Fibroblast of lung (primary cell): ENCODE data around the gene GSG1L. TPM values are rescaled to one million over a fixed set of nuclear protein-coding genes. Genes with fewer than 3 reads are reported as not detected.

Source experiments
- DNase-seq, 2 donors: peaks; one replicate each; pipeline versions ENCODE4 v3.0.0 to v3.0.0-alpha.2; 2010; ENCODE audit warnings: low read depth in 2 of 2
- H2AFZ ChIP-seq: 2 replicates; pipeline ENCODE4 v1.5.1; 2012; ENCODE audit warnings: low read length, control low read depth, inconsistent platforms
- H3K27ac ChIP-seq: 2 replicates; pipeline ENCODE4 v1.5.1; 2011; ENCODE audit warnings: low read length, control low read depth; ENCODE audit not compliant: insufficient read depth
- H3K27me3 ChIP-seq: 2 replicates; pipeline ENCODE4 v1.5.1; 2011; ENCODE audit warnings: mild to moderate bottlenecking, low read length; ENCODE audit not compliant: control insufficient read depth, insufficient read depth
- H3K36me3 ChIP-seq: 2 replicates; pipeline ENCODE4 v1.5.1; 2011; ENCODE audit warnings: low read length; ENCODE audit not compliant: control insufficient read depth, insufficient read depth
- H3K4me1 ChIP-seq: 2 replicates; pipeline ENCODE4 v1.5.1; 2011; ENCODE audit warnings: low read length; ENCODE audit not compliant: control insufficient read depth, insufficient read depth; ENCODE audit errors: extremely low read depth
- H3K4me2 ChIP-seq: 2 replicates; pipeline ENCODE4 v1.5.1; 2011; ENCODE audit warnings: low read length, control low read depth; ENCODE audit not compliant: insufficient read depth; ENCODE audit errors: extremely low read depth
- H3K4me3 ChIP-seq, 4 experiments: fragments of 200-600 bp in 1 of 4; sonication (generic) in 1 of 4; replicated peaks in 1 of 4; 2 replicates each; pipeline ENCODE4 v1.5.1; 2011 to 2016; ENCODE audit warnings: low read length in 4 of 4, low read depth in 3 of 4, mild to moderate bottlenecking in 3 of 4, control low read depth in 2 of 4, inconsistent platforms in 1 of 4, mixed read lengths in 1 of 4; ENCODE audit not compliant: insufficient read depth in 1 of 4; ENCODE audit errors: control extremely low read depth in 1 of 4
- H3K79me2 ChIP-seq: 2 replicates; pipeline ENCODE4 v1.5.1; 2012; ENCODE audit warnings: mild to moderate bottlenecking, low read length, inconsistent platforms; ENCODE audit not compliant: control insufficient read depth, insufficient read depth
- H3K9ac ChIP-seq: 2 replicates; pipeline ENCODE4 v1.5.1; 2011; ENCODE audit warnings: mild to moderate bottlenecking, low read length, control low read depth; ENCODE audit not compliant: insufficient read depth
- H3K9me3 ChIP-seq: 2 replicates; pipeline ENCODE4 v1.5.1; 2012; ENCODE audit warnings: low read depth, low read length; ENCODE audit not compliant: control insufficient read depth, insufficient read depth
- H4K20me1 ChIP-seq: 2 replicates; pipeline ENCODE4 v1.5.1; 2011; ENCODE audit warnings: low read length; ENCODE audit not compliant: control insufficient read depth, insufficient read depth; ENCODE audit errors: extremely low read depth
- CTCF ChIP-seq, 2 donors: IDR thresholded peaks in 1 of 2; conservative IDR thresholded peaks in 1 of 2; 1 replicate in 1 of 2; 2 replicates in 1 of 2; pipeline ENCODE4 v1.5.1; 2011 to 2012; ENCODE audit warnings: low read length in 2 of 2, control low read depth in 1 of 2, inconsistent platforms in 1 of 2, low read depth in 1 of 2, mild to moderate bottlenecking in 1 of 2
- EZH2 ChIP-seq: IDR thresholded peaks from 2 replicates; pipeline ENCODE4 v1.5.1; 2012; ENCODE audit warnings: low read length, control low read depth, mild to moderate bottlenecking; ENCODE audit errors: missing control alignments
- polyA plus RNA-seq, 2 donors: library from polyadenylated mRNA; depleted of rRNA in 1 of 2; stranded (reverse) in 1 of 2; unstranded in 1 of 2; fragments of >200 nt; gene quantifications; 2 replicates each; pipeline ENCODE4 v1.2.1, GENCODE V29; 2011 to 2012; ENCODE audit warnings: missing spikeins in 1 of 2
- total RNA-seq: library from RNA; depleted of rRNA; stranded (reverse); fragments of >200 nt; gene quantifications from 2 replicates; pipeline ENCODE4 v1.2.1, GENCODE V29; 2014

GSG1L gene
- total and polyA plus RNA-seq, 2 donors (not counting 1 experiment from before 2014, with no cell fraction given), result not detected

- Histone ChIP-seq H4K20me1 (no peaks in the 10 kb centered on the region), H3K27me3 (peaks cover 9% of the 10 kb centered on the region), H3K4me2 (no peak overlapping the region), H3K9me3 (no peaks in the 10 kb centered on the region), H3K36me3 (no peaks in the 10 kb centered on the region), H2AFZ (no peak overlapping the region), H3K79me2 (no peaks in the 10 kb centered on the region), H3K4me1 (no peaks in the 10 kb centered on the region), H3K27ac (no peak overlapping the region), H3K4me3 (no peak overlapping the region), H3K9ac (no peak overlapping the region)
- TF ChIP-seq EZH2 (no peak), CTCF (conservative IDR thresholded peaks at IDR 0.05 in 1 of 2, IDR thresholded peaks at IDR 0.05 in 1 of 2; ENCODE audit: low read depth in 1 of 2, low read length in 2 of 2) (no peak)
- no peak for DNase-seq
Measured at GRCh38 chr16:27822996-27823395, 240.5 kb downstream of the GSG1L start.

GRCh38 chr16:27822529-27822928 lies 241.0 kb downstream of the GSG1L start:
- H3K27ac ChIP-seq, result no peak overlapping the region
- H3K27me3 ChIP-seq, result peaks cover 11% of the 10 kb centered on the region
- no peaks in the 10 kb centered on the region for H3K4me1 ChIP-seq
- H3K4me3 ChIP-seq, result no peak overlapping the region
- no peaks in the 10 kb centered on the region for H4K20me1 ChIP-seq
- DNase-seq, result no peak
- TF ChIP-seq CTCF (conservative IDR thresholded peaks at IDR 0.05 in 1 of 2, IDR thresholded peaks at IDR 0.05 in 1 of 2; ENCODE audit: low read depth in 1 of 2, low read length in 2 of 2), result no peak
- TF ChIP-seq EZH2, result no peak
- no peaks in the 10 kb centered on the region for H3K36me3 ChIP-seq
- H2AFZ ChIP-seq, result no peak overlapping the region
- no peak overlapping the region for H3K4me2 ChIP-seq
- H3K9me3 ChIP-seq, result no peaks in the 10 kb centered on the region
- H3K9ac ChIP-seq, result no peak overlapping the region
- H3K79me2 ChIP-seq, result no peaks in the 10 kb centered on the region

GRCh38 chr16:27820646-27821345 lies 242.7 kb downstream of the GSG1L start:
- no peak for TF ChIP-seq EZH2
- no peak for TF ChIP-seq CTCF (conservative IDR thresholded peaks at IDR 0.05 in 1 of 2, IDR thresholded peaks at IDR 0.05 in 1 of 2; ENCODE audit: low read depth in 1 of 2, low read length in 2 of 2)
- no peaks in the 10 kb centered on the region for H3K36me3 ChIP-seq
- no peak overlapping the region for H3K4me3 ChIP-seq
- H3K9ac ChIP-seq, result no peak overlapping the region
- H3K79me2 ChIP-seq, result no peaks in the 10 kb centered on the region
- no peak overlapping the region for H3K4me2 ChIP-seq
- no peaks in the 10 kb centered on the region for H3K9me3 ChIP-seq
- H2AFZ ChIP-seq, result no peak overlapping the region
- peaks cover 11% of the 10 kb centered on the region for H3K27me3 ChIP-seq
- H4K20me1 ChIP-seq, result no peaks in the 10 kb centered on the region
- DNase-seq, result no peak
- H3K27ac ChIP-seq, result no peak overlapping the region
- no peaks in the 10 kb centered on the region for H3K4me1 ChIP-seq
